ENCODE measurements around the gene LENG1. TPM values are rescaled to one million over a fixed set of nuclear protein-coding genes. Genes with fewer than 3 reads are reported as not detected.
"Not testable (repeated sequence)": the region's sequence is repeated elsewhere in the genome, so short reads cannot be mapped to it uniquely, and the experiment has no call there.

LENG1 gene
- total RNA-seq, 6 experiments from 2014 or later: 1.2 to 3.5 (median 3.2) TPM

DNA sequence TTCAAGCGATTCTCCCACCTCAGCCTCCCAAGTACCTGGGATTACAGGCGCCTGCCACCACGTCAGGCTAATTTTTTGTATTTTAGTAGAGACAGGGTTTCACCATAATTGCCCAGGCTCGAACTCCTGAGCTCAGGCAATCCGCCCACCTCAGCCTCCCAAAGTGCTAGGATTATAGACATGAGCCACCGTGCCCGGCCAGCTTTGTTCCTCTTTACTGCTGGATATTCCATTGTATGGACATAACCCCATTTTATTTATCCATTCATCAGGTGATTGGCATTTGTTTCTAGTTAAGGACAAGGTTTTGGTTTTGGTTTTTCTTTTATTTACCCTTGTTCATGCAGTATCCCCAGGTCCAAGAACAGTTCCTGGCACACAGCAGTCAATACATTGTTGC is 37.0 kb upstream of the LENG1 start:
- Histone ChIP-seq H3K27me3 (no peaks in the 10 kb centered on the region), H3K4me1 (peaks cover 0 to 21% (median 11%) of the 10 kb centered on the region in 4 donors), H3K4me3 (no peak overlapping the region), H3K9me3 (no peaks in the 10 kb centered on the region), H3K27ac (peak overlapping the region in 2 of 3 donors; percentile 62 to 88), H3K36me3 (peaks cover 0 to 28% (median 12%) of the 10 kb centered on the region in 4 donors)
- 64% methylated on average over 5 of the region's 7 CpGs for WGBS (ENCODE audit: insufficient coverage, low coverage, low lambda C conversion rate, missing lambda C conversion rate)
- TF ChIP-seq POLR2A (IDR thresholded peaks at IDR 0.05): no peak
- TF ChIP-seq, protein P1, sequence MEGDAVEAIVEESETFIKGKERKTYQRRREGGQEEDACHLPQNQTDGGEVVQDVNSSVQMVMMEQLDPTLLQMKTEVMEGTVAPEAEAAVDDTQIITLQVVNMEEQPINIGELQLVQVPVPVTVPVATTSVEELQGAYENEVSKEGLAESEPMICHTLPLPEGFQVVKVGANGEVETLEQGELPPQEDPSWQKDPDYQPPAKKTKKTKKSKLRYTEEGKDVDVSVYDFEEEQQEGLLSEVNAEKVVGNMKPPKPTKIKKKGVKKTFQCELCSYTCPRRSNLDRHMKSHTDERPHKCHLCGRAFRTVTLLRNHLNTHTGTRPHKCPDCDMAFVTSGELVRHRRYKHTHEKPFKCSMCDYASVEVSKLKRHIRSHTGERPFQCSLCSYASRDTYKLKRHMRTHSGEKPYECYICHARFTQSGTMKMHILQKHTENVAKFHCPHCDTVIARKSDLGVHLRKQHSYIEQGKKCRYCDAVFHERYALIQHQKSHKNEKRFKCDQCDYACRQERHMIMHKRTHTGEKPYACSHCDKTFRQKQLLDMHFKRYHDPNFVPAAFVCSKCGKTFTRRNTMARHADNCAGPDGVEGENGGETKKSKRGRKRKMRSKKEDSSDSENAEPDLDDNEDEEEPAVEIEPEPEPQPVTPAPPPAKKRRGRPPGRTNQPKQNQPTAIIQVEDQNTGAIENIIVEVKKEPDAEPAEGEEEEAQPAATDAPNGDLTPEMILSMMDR (IDR thresholded peaks at IDR 0.05): no peak
- ATAC-seq: peak; percentile 4 to 32 (median 17)
- DNase-seq: peak in 1 of 3 donors; percentile 55
- intact Hi-C loops (cut with DNase I): no loop called here

DNA sequence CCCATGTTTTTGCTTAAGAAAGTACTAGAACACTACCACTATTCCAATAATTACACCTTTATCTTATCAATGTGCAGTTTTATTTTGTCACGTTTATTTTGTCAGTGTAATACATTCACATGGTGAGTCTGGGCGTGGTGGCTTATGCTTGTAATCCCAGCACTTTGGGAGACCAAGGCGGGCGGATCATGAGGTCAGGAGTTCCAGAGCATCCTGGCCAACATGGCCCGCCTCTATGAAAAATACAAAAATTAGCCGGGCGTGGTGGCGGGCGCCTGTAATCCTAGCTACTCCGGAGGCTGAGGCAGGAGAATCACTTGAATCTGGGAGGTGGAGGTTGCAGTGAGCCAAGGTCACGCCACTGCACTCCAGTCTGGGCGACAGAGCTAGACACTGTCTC is 34.9 kb upstream of the LENG1 start:
- intact Hi-C loops (cut with DNase I); ATAC-seq; H3K27ac ChIP-seq; H3K9me3 ChIP-seq; H3K27me3 ChIP-seq; DNase-seq; H3K4me3 ChIP-seq: not testable (repeated sequence)
- Histone ChIP-seq H3K36me3 (peaks cover 0 to 25% (median 12%) of the 10 kb centered on the region in 4 donors), H3K4me1 (peaks cover 0 to 22% (median 10%) of the 10 kb centered on the region in 4 donors)
- WGBS (ENCODE audit: insufficient coverage, low coverage, low lambda C conversion rate, missing lambda C conversion rate): 85% methylated on average over 11 of the region's 12 CpGs

DNA sequence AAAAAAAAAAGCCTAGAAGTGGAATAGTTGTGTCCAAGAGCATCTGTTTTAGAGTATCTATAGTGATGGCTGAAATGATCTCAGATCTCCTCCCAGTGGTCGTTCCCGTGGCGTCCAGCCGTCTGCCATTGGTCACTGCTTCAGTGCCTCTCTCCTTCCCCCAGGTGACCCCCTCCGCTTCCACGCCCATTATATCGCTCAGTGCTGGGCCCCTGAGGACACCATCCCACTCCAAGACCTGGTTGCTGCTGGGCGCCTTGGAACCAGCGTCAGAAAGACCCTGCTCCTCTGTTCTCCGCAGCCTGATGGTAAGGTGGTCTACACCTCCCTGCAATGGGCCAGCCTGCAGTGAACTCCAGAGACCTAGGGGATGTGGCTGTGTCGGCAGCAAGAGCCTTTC is 33.5 kb upstream of the LENG1 start:
- intact Hi-C loops (cut with DNase I): no loop called here
- TF ChIP-seq, protein P1 (IDR thresholded peaks at IDR 0.05): no peak
- no peak for TF ChIP-seq POLR2A (IDR thresholded peaks at IDR 0.05)
- no peak for ATAC-seq
- Histone ChIP-seq H3K9me3 (no peaks in the 10 kb centered on the region), H3K36me3 (peaks cover 0 to 25% (median 12%) of the 10 kb centered on the region in 4 donors), H3K27ac (no peak overlapping the region), H3K4me1 (peaks cover 0 to 22% (median 10%) of the 10 kb centered on the region in 4 donors), H3K4me3 (no peak overlapping the region), H3K27me3 (no peaks in the 10 kb centered on the region)
- DNase-seq: no peak
- 100% methylated on average over 1 of the region's 11 CpGs for WGBS (ENCODE audit: insufficient coverage, low coverage, low lambda C conversion rate, missing lambda C conversion rate)

DNA sequence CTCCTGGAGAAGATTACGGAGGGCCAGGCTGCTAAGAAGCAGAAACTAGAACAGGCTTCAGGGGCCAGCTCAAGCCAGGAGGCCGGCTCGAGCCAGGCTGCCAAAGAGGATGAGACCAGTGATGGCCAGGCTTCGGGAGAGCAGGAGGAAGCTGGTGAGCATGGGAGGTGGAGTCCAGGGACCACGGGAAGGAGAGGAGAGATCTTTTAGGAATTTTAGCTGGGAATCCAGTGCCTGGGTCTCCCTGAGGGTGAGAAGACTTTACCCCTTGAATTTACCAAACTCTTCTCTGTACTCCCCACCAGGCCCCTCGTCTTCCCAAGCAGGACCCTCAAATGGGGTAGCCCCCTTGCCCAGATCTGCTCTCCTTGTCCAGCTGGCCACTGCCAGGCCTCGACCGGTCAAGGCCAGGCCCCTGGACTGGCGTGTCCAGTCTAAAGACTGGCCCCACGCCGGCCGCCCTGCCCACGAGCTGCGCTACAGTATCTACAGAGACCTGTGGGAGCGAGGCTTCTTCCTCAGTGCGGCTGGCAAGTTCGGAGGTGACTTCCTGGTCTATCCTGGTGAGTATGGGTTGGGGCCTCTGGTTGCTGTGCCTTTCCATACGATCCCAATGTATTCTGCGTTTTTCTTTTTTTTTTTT is 32.4 kb upstream of the LENG1 start:
- Histone ChIP-seq H3K4me1 (peaks cover 0 to 18% (median 7%) of the 10 kb centered on the region in 4 donors), H3K9me3 (no peaks in the 10 kb centered on the region), H3K27ac (peak overlapping the region; percentile 96 to 97 (median 96)), H3K4me3 (peak overlapping the region; percentile 89 to 91 (median 90)), H3K36me3 (peaks cover 0 to 25% (median 12%) of the 10 kb centered on the region in 4 donors), H3K27me3 (no peaks in the 10 kb centered on the region)
- no peak for ATAC-seq
- intact Hi-C loops (cut with DNase I): no loop called here
- WGBS (ENCODE audit: insufficient coverage, low coverage, low lambda C conversion rate, missing lambda C conversion rate): 37% methylated on average over 6 of the region's 19 CpGs
- TF ChIP-seq, protein P1 (IDR thresholded peaks at IDR 0.05): no peak
- TF ChIP-seq POLR2A (IDR thresholded peaks at IDR 0.05): no peak
- DNase-seq: peak in 1 of 3 donors; percentile 61

DNA sequence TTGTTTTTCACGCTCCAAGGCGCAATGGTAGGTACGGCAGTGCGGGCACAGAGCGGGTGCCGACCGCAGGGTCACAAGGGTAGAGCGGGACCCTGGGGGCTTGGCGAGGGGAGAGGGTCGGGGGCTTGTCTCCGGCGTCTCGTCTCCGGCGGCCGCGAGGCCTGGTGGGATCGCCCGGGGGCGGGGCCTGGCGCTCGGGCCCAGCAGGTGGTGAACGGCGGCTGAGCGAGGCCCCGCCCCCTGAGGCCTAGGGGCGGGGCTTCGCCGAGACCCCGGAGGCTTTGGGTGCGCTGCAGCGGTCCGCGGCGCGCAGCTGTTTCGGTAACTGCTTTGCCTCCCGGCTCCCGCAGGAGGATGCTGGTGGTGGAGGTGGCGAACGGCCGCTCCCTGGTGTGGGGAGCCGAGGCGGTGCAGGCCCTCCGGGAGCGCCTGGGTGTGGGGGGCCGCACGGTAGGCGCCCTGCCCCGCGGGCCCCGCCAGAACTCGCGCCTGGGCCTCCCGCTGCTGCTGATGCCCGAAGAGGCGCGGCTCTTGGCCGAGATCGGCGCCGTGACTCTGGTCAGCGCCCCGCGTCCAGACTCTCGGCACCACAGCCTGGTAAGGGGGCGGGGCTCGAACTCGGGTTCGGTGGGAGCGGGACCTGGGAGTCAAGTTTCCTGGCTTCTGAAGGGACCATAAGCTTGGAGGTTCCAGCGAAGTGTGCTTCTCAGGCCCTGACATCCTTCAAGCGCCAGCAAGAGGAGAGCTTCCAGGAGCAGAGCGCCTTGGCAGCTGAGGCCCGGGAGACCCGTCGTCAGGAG is 31.7 kb upstream of the LENG1 start, which contains the start of gene TSEN34:
Gene TSEN34 (plus strand): TSS at position 298 of the 800 bp plus-strand sequence. CDS start 57 bp downstream, at position 355.
- intact Hi-C loops (cut with DNase I): no loop called here
- Histone ChIP-seq H3K27me3 (no peaks in the 10 kb centered on the region), H3K4me3 (peak within 1 kb of the TSS; percentile 89 to 91 (median 90)), H3K4me1 (peaks cover 0 to 11% (median 4%) of the 10 kb centered on the region in 4 donors), H3K36me3 (peaks cover 0 to 25% (median 12%) of the 10 kb centered on the region in 4 donors), H3K27ac (peak within 1 kb of the TSS; percentile 96 to 97 (median 96)), H3K9me3 (no peaks in the 10 kb centered on the region)
- WGBS (ENCODE audit: insufficient coverage, low coverage, low lambda C conversion rate, missing lambda C conversion rate): 0% methylated on average over 11 of the region's 77 CpGs
- TF ChIP-seq POLR2A (IDR thresholded peaks at IDR 0.05): peak; percentile 67
- TF ChIP-seq, protein P1 (IDR thresholded peaks at IDR 0.05): no peak
- peak; percentile 38 to 55 (median 46) for ATAC-seq
- DNase-seq: peak; percentile 93
